Fibroblast of skin of left quadriceps (primary cell): ENCODE data around the gene FOXN1.

Experiments used
- DNase-seq, 2 experiments: peaks; one replicate each; pipeline ENCODE4 v3.0.0-alpha.2; 2013; ENCODE audit warnings: low read depth in 2 of 2

The FOXN1 gene

GRCh38 chr17:28524476-28525424, 18.6 kb downstream of the FOXN1 start:
- peak in 1 of 2 experiments; percentile 3 for DNase-seq

- no peak for DNase-seq
Measured at GRCh38 chr17:28526381-28526780, 20.2 kb downstream of the FOXN1 start.

- no peak for DNase-seq
Measured at GRCh38 chr17:28527181-28527681, 21.1 kb downstream of the FOXN1 start.

- no peak for DNase-seq
Measured at GRCh38 chr17:28527859-28528258, 21.7 kb downstream of the FOXN1 start.

GRCh38 chr17:28528327-28529012, 22.3 kb downstream of the FOXN1 start:
- no peak for DNase-seq

GRCh38 chr17:28529013-28529400, 22.9 kb downstream of the FOXN1 start:
- DNase-seq, result no peak

- DNase-seq, result no peak
Measured at GRCh38 chr17:28530250-28530649, 24.1 kb downstream of the FOXN1 start.

- no peak for DNase-seq
Measured at GRCh38 chr17:28530926-28531325, 24.8 kb downstream of the FOXN1 start.

GRCh38 chr17:28532050-28532960, 26.2 kb downstream of the FOXN1 start:
- no peak for DNase-seq

GRCh38 chr17:28533091-28533807, 27.1 kb downstream of the FOXN1 start:
- no peak for DNase-seq

GRCh38 chr17:28534740-28535375, 28.7 kb downstream of the FOXN1 start:
- no peak for DNase-seq

- no peak for DNase-seq
Measured at GRCh38 chr17:28536532-28537218, 30.5 kb downstream of the FOXN1 start.

- DNase-seq, result no peak
Measured at GRCh38 chr17:28537219-28537610, 31.1 kb downstream of the FOXN1 start.

GRCh38 chr17:28538296-28538895, 32.2 kb downstream of the FOXN1 start:
- DNase-seq, result no peak

GRCh38 chr17:28540231-28540630, 34.1 kb downstream of the FOXN1 start:
- no peak for DNase-seq

- DNase-seq, result no peak
Measured at GRCh38 chr17:28541439-28541838, 35.3 kb downstream of the FOXN1 start.

GRCh38 chr17:28544402-28545140, 38.4 kb downstream of the FOXN1 start:
- DNase-seq, result no peak

GRCh38 chr17:28545141-28545503, 39.0 kb downstream of the FOXN1 start:
- DNase-seq, result no peak
